ENCODE data around the gene ITPR2. TPM values are rescaled to one million over a fixed set of nuclear protein-coding genes. Genes with fewer than 3 reads are reported as not detected.

Gene ITPR2
- total RNA-seq, 1 donor from 2014 or later: 64.0 TPM

GRCh38 chr12:26773313-26774104 lies 59.5 kb downstream of the ITPR2 start:
- TF ChIP-seq, protein P1, sequence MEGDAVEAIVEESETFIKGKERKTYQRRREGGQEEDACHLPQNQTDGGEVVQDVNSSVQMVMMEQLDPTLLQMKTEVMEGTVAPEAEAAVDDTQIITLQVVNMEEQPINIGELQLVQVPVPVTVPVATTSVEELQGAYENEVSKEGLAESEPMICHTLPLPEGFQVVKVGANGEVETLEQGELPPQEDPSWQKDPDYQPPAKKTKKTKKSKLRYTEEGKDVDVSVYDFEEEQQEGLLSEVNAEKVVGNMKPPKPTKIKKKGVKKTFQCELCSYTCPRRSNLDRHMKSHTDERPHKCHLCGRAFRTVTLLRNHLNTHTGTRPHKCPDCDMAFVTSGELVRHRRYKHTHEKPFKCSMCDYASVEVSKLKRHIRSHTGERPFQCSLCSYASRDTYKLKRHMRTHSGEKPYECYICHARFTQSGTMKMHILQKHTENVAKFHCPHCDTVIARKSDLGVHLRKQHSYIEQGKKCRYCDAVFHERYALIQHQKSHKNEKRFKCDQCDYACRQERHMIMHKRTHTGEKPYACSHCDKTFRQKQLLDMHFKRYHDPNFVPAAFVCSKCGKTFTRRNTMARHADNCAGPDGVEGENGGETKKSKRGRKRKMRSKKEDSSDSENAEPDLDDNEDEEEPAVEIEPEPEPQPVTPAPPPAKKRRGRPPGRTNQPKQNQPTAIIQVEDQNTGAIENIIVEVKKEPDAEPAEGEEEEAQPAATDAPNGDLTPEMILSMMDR (IDR thresholded peaks at IDR 0.05): no peak
- no peak for DNase-seq
- Histone ChIP-seq H3K9me3 (peaks cover 19% of the 10 kb centered on the region), H3K36me3 (no peaks in the 10 kb centered on the region), H3K27me3 (ENCODE audit: low read depth) (no peaks in the 10 kb centered on the region), H3K27ac (no peak overlapping the region), H3K4me3 (no peak overlapping the region), H3K4me1 (peaks cover 28% of the 10 kb centered on the region)
- intact Hi-C loops (cut with DNase I): no loop called here
- ATAC-seq: no peak

DNA sequence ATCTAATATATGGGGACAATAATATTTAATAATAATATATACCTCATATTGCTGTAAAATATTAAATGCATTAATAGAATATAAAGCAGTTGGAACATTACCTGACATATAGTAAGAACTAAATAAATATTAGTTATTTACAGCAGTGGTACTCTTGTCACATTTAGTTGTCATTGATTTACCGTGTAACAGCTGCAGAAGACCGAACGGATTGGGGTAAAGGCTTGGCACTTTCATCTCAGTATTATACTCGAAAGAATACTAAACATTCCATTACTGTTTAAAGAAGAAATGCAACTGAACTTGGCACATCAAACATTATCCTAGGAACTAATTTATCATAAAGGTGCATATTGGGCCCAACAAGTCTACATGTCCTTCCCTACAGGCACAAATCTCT lies 61.1 kb downstream of the ITPR2 start:
- DNase-seq: no peak
- Histone ChIP-seq H3K36me3 (no peaks in the 10 kb centered on the region), H3K9me3 (peaks cover 3% of the 10 kb centered on the region), H3K27ac (no peak overlapping the region), H3K4me1 (peaks cover 28% of the 10 kb centered on the region), H3K27me3 (ENCODE audit: low read depth) (no peaks in the 10 kb centered on the region), H3K4me3 (no peak overlapping the region)
- ATAC-seq: no peak
- TF ChIP-seq, protein P1 (IDR thresholded peaks at IDR 0.05): no peak
- intact Hi-C loops (cut with DNase I): no loop called here

GRCh38 chr12:26770239-26771070 lies 62.5 kb downstream of the ITPR2 start:
- H3K36me3 ChIP-seq: no peaks in the 10 kb centered on the region
- H3K4me3 ChIP-seq: no peak overlapping the region
- TF ChIP-seq, protein P1 (IDR thresholded peaks at IDR 0.05): no peak
- no peaks in the 10 kb centered on the region for H3K9me3 ChIP-seq
- ATAC-seq (peak; percentile 39 to 44), DNase-seq (no peak)
- H3K27ac ChIP-seq: no peak overlapping the region
- H3K27me3 ChIP-seq (ENCODE audit: low read depth): no peaks in the 10 kb centered on the region
- intact Hi-C loops (cut with DNase I): no loop called here
- H3K4me1 ChIP-seq: peaks cover 28% of the 10 kb centered on the region

DNA sequence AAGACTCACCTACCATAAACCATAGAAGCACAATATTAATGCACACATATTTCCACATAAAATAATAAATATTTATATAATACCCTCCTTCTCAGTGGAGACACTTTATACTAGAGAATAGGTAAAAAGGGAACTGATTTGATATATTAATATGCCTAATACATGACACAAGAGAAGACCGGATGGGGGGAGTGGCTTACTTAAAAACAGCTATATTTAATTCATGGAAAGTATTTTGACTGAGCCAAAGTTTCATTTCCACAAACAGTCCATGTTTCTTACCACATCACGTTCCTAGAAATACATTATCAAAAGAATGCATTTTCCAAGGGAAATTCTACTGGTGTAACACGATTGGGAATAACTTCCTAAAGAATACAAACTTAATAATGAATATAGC lies 63.4 kb downstream of the ITPR2 start:
- TF ChIP-seq, protein P1 (IDR thresholded peaks at IDR 0.05): no peak
- peaks cover 28% of the 10 kb centered on the region for H3K4me1 ChIP-seq
- H3K27ac ChIP-seq: no peak overlapping the region
- no peak overlapping the region for H3K4me3 ChIP-seq
- peak in 1 of 2 donors; percentile 34 for ATAC-seq
- no peaks in the 10 kb centered on the region for H3K27me3 ChIP-seq (ENCODE audit: low read depth)
- no peaks in the 10 kb centered on the region for H3K36me3 ChIP-seq
- H3K9me3 ChIP-seq: no peaks in the 10 kb centered on the region
- no peak for DNase-seq
- intact Hi-C loops (cut with DNase I): no loop called here

DNA sequence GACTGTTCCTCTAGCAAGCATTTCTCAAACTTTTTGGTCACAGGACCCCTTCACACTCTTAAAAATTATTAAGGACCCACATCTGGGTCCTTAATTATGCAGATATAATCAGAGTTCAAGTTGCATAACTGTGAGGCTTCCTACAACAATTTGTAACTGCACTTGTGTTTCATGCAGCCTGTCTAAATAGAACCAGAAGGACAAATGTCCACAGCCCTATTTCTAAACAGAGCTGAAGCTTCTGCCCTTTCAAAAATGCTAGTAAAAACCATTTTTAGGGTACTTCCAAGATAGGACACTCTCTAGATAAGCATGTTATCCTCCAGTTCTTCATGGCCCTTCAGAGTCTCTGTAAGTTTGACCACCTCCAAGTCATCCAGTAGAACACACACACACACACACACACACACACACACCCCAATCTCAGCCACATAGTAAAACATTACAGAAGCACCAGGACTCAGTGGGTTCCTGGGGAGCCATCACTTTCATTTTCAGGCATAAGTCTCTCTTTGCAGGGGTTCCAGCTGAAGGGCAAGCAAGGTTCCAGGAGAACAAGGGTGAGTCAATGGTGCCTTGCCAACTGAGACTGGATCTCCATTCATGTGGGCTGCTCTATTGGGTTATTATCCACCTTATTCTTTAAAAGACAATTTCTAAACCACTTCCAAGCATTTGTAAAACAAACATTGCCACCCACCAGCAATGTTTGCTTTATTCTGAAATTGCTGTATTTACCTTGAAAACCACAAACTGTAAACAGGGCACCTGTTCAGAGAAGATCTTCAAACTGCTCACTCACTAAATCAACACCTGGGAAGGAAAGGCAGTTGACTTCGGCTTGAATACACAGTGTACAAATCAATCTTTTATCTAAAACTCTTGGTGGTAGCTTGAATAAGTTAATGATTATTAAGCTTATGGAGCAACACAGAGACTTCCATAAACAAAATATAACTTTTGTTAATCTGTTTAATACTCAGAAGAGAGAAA lies 64.1 kb downstream of the ITPR2 start:
- no peaks in the 10 kb centered on the region for H3K9me3 ChIP-seq
- TF ChIP-seq, protein P1 (IDR thresholded peaks at IDR 0.05): no peak
- ATAC-seq (peak; percentile 90 to 95), DNase-seq (no peak)
- H3K4me1 ChIP-seq: peaks cover 28% of the 10 kb centered on the region
- no peaks in the 10 kb centered on the region for H3K27me3 ChIP-seq (ENCODE audit: low read depth)
- no peak overlapping the region for H3K27ac ChIP-seq
- intact Hi-C loops (cut with DNase I): no loop called here
- no peaks in the 10 kb centered on the region for H3K36me3 ChIP-seq
- H3K4me3 ChIP-seq: no peak overlapping the region
